HepG2 (cell line): ENCODE results near the gene EEA1. TPM values are rescaled to one million over a fixed set of nuclear protein-coding genes. Genes with fewer than 3 reads are reported as not detected.
A peak's percentile ranks its signal among the peaks of the same experiment; 100 is the strongest.

Experiments
- ATF6 ChIP-seq: sonication (generic); formaldehyde crosslinking; conservative IDR thresholded peaks from 2 replicates; pipeline ENCODE4 v1.4.0; 2020; ENCODE audit warnings: missing genetic modification reagents
- BHLHE40 ChIP-seq: IDR thresholded peaks from 2 replicates; pipeline ENCODE4 v1.6.1; 2011; ENCODE audit warnings: low read length, improper control_type of control experiment
- CEBPG ChIP-seq: IDR thresholded peaks from 2 replicates; pipeline ENCODE4 v1.6.1; 2016
- ESRRA ChIP-seq: sonication (generic); formaldehyde crosslinking; IDR thresholded peaks from 2 replicates; pipeline ENCODE4 v1.5.1; 2020; ENCODE audit warnings: mild to moderate bottlenecking, low read depth, missing genetic modification reagents
- GATA4 ChIP-seq: sonication (generic); IDR thresholded peaks from 2 replicates; pipeline ENCODE4 v1.6.1; 2016; ENCODE audit warnings: antibody characterized with exemption, low read depth, borderline replicate concordance
- GATAD2A ChIP-seq: IDR thresholded peaks from 2 replicates; pipeline ENCODE4 v1.6.1; 2016
- GPBP1L1 ChIP-seq: sonication (generic); formaldehyde crosslinking; IDR thresholded peaks from 2 replicates; pipeline ENCODE4 v1.5.0; 2020; ENCODE audit warnings: mild to moderate bottlenecking, missing genetic modification reagents
- MBD4 ChIP-seq: IDR thresholded peaks from 2 replicates; pipeline ENCODE4 v1.6.1; 2012; ENCODE audit warnings: low read length, inconsistent platforms, borderline replicate concordance
- PHF20 ChIP-seq: sonication (generic); formaldehyde crosslinking; IDR thresholded peaks from 2 replicates; pipeline ENCODE4 v1.5.0; 2020; ENCODE audit warnings: mild to moderate bottlenecking, missing genetic modification reagents
- POGK ChIP-seq: sonication (generic); formaldehyde crosslinking; conservative IDR thresholded peaks from 2 replicates; pipeline ENCODE4 v1.8.0; 2022; ENCODE audit warnings: mild to moderate bottlenecking, moderate library complexity, missing genetic modification reagents
- PPARG ChIP-seq: conservative IDR thresholded peaks from 2 replicates; pipeline ENCODE4 v1.6.1; 2016; ENCODE audit warnings: missing biosample characterization, missing genetic modification reagents
- RFXANK ChIP-seq: IDR thresholded peaks from 2 replicates; pipeline ENCODE4 v1.6.1; 2016
- RXRA ChIP-seq: sonication (generic); formaldehyde crosslinking; IDR thresholded peaks from 2 replicates; pipeline ENCODE4 v1.5.1; 2020; ENCODE audit warnings: missing genetic modification reagents
- SRSF4 ChIP-seq: fragments of 200-400 bp; formaldehyde crosslinking; IDR thresholded peaks from one replicate; pipeline ENCODE4 v1.6.1; 2018; ENCODE audit warnings: mild to moderate bottlenecking, low read depth, low read length, moderate library complexity; ENCODE audit not compliant: poor library complexity, severe bottlenecking
- STAT5B ChIP-seq: sonication (generic); formaldehyde crosslinking; IDR thresholded peaks from 2 replicates; pipeline ENCODE4 v1.4.0; 2020; ENCODE audit warnings: missing genetic modification reagents
- TEF ChIP-seq: sonication (generic); formaldehyde crosslinking; IDR thresholded peaks from 2 replicates; pipeline ENCODE4 v1.5.0; 2020; ENCODE audit warnings: missing genetic modification reagents
- THAP8 ChIP-seq: sonication (generic); formaldehyde crosslinking; IDR thresholded peaks from 2 replicates; pipeline ENCODE4 v1.5.1; 2020; ENCODE audit warnings: missing genetic modification reagents, mild to moderate bottlenecking, borderline replicate concordance
- ZBTB34 ChIP-seq: sonication (generic); formaldehyde crosslinking; IDR thresholded peaks from 2 replicates; pipeline ENCODE4 v1.8.0; 2022; ENCODE audit warnings: mild to moderate bottlenecking, missing genetic modification reagents
- ZNF121 ChIP-seq: sonication (generic); formaldehyde crosslinking; IDR thresholded peaks from 2 replicates; pipeline ENCODE4 v1.5.0; 2020; ENCODE audit warnings: mild to moderate bottlenecking, missing genetic modification reagents
- ZNF207 ChIP-seq: fragments of 450-650 bp; IDR thresholded peaks from 2 replicates; pipeline ENCODE4 v1.6.1; 2016; ENCODE audit warnings: antibody characterized with exemption, borderline replicate concordance
- ZNF567 ChIP-seq: sonication (generic); formaldehyde crosslinking; IDR thresholded peaks from 2 replicates; pipeline ENCODE4 v1.8.1; 2023; ENCODE audit warnings: mild to moderate bottlenecking, missing genetic modification reagents, borderline replicate concordance
- ZNF816 ChIP-seq: sonication (generic); formaldehyde crosslinking; IDR thresholded peaks from 2 replicates; pipeline ENCODE4 v1.8.0; 2022; ENCODE audit warnings: missing genetic modification reagents, mild to moderate bottlenecking, borderline replicate concordance
- polyA plus RNA-seq, 8 experiments: library from polyadenylated mRNA; depleted of rRNA in 3 of 8; stranded (reverse) in 7 of 8; unstranded in 1 of 8; fragments of >200 nt; fragmentation: Illumina TruSeq in 4 of 8; extraction: Trizol in 4 of 8; gene quantifications; 2 replicates each; pipeline versions ENCODE4 v1.2.1 to v1.2.3, GENCODE V29; 2011 to 2016; ENCODE audit warnings: low read depth in 4 of 8, missing spikeins in 1 of 8, mixed read lengths in 1 of 8; ENCODE audit not compliant: insufficient read depth in 1 of 8
- total RNA-seq, 5 experiments: library from RNA; depleted of rRNA; stranded (reverse); fragments of >200 nt; fragmentation: Illumina TruSeq; extraction: Trizol; gene quantifications; 2 replicates each; pipeline ENCODE4 v1.2.3, GENCODE V29; 2016; ENCODE audit warnings: low read depth in 1 of 5

The EEA1 gene
- total and polyA plus RNA-seq, 2 of the 13 experiments (the other 11 are each of a cell fraction or from before 2014, with no cell fraction given), result 5.0 to 19.3 TPM

GRCh38 chr12:92928962-92929915, at the start of gene EEA1 (continued):
- TF ChIP-seq POGK (CRISPR knock-in tag) (peak; percentile 92), ESRRA (CRISPR knock-in tag) (0 out of 2 replicates have a peak, but pooled peaks have one; percentile 10), GPBP1L1 (CRISPR knock-in tag) (no peak), PHF20 (peak; percentile 80), ZNF567 (CRISPR knock-in tag) (peak; percentile 36; the same call in 1 of the 2 replicates), ZBTB34 (CRISPR knock-in tag) (no peak), GATAD2A (CRISPR knock-in tag) (no peak; the same call in 1 of the 2 replicates), SRSF4 (no peak), ZNF207 (no peak), TEF (CRISPR knock-in tag) (peak; percentile 79), ZNF816 (CRISPR knock-in tag) (peak; percentile 73; the same call in 1 of the 2 replicates), RXRA (CRISPR knock-in tag) (peak; percentile 73), BHLHE40 (peak; percentile 70), PPARG (CRISPR knock-in tag) (0 out of 2 replicates have a peak, but pooled peaks have one; percentile 29), CEBPG (peak; percentile 40), RFXANK (CRISPR knock-in tag) (no peak), STAT5B (no peak), MBD4 (no peak), THAP8 (CRISPR knock-in tag) (no peak), ATF6 (CRISPR knock-in tag) (0 out of 2 replicates have a peak, but pooled peaks have one; percentile 32), ZNF121 (CRISPR knock-in tag) (peak; percentile 59), GATA4 (no peak)
